ENCODE measurements around the gene ASIC4. TPM values are rescaled to one million over a fixed set of nuclear protein-coding genes. Genes with fewer than 3 reads are reported as not detected.

Gene ASIC4
- total and polyA plus RNA-seq, 9 of the 15 experiments (the other 6 are each of a cell fraction or from before 2014, with no cell fraction given), result 0.07 to 19.2 (median 4.8) TPM

- peak in 1 of 2 experiments; percentile 83; a peak in 2 of 4 replicates for TF ChIP-seq TBL1XR1 (IDR thresholded peaks at IDR 0.05; ENCODE audit: low read length in 2 of 2)
- TF ChIP-seq PKNOX1 (IDR thresholded peaks at IDR 0.05), result no peak
- 0 out of 2 replicates have a peak, but pooled peaks have one; percentile 17 for TF ChIP-seq ZNF24 (IDR thresholded peaks at IDR 0.05)
- no peak for TF ChIP-seq ARID2 (IDR thresholded peaks at IDR 0.05)
- no peak for TF ChIP-seq PTTG1 (tag; IDR thresholded peaks at IDR 0.05; ENCODE audit: low read depth)
- peak; percentile 50; the same call in 1 of the 2 replicates for TF ChIP-seq L3MBTL2 (IDR thresholded peaks at IDR 0.05)
- no peak for TF ChIP-seq ZNF445 (CRISPR knock-in tag; IDR thresholded peaks at IDR 0.05; ENCODE audit: low read depth)
- 0 out of 2 replicates have a peak, but pooled peaks have one; percentile 21 for TF ChIP-seq CC2D1A (IDR thresholded peaks at IDR 0.05)
- TF ChIP-seq CXXC5 (CRISPR knock-in tag; IDR thresholded peaks at IDR 0.05), result peak; percentile 56
- no peak for TF ChIP-seq HDGF (IDR thresholded peaks at IDR 0.05)
- TF ChIP-seq MBD2 (IDR thresholded peaks at IDR 0.05; ENCODE audit: borderline replicate concordance, low read depth), result peak; percentile 41; the same call in 1 of the 2 replicates
- TF ChIP-seq UBTF (IDR thresholded peaks at IDR 0.05; ENCODE audit: borderline replicate concordance in 1 of 2, low read depth in 2 of 2, low read length in 2 of 2), result 0 out of 4 replicates have a peak, but pooled peaks of 1 of the 2 experiments have one; percentile 20
- TF ChIP-seq BRD9 (IDR thresholded peaks at IDR 0.05; ENCODE audit: low read depth, partially characterized antibody), result peak; percentile 33
- TF ChIP-seq ETS1 (conservative IDR thresholded peaks at IDR 0.05; ENCODE audit: control insufficient read depth, low read depth, low read length), result 0 out of 2 replicates have a peak, but pooled peaks have one; percentile 39
- TF ChIP-seq SIRT6 (IDR thresholded peaks at IDR 0.05; ENCODE audit: low read depth, low read length), result no peak
- TF ChIP-seq EP300 (IDR thresholded peaks at IDR 0.05; ENCODE audit: low read length), result peak; percentile 83
- no peak for TF ChIP-seq SLC30A9 (CRISPR knock-in tag; IDR thresholded peaks at IDR 0.05)
- peak; percentile 70 for TF ChIP-seq SOX6 (IDR thresholded peaks at IDR 0.05)
These were observed 57.3 kb downstream of the ASIC4 start, which contains the start of gene OBSL1 (continued) for GRCh38 chr2:219571311-219572236.

Data from K562 (cell line).